Activated T-cell treated with anti-CD3 and anti-CD28 coated beads, Interleukin-2, amount 50 U/mL, for 1 hour (primary cell): ENCODE results near the gene CRAMP1.

Source experiments
- DNase-seq: peaks from one replicate; pipeline ENCODE4 v3.0.0-alpha.2; 2020

The CRAMP1 gene

GRCh38 chr16:1657841-1658240 is 45.7 kb downstream of the CRAMP1 start:
- no peak for DNase-seq

- DNase-seq = no peak
These were observed 46.9 kb downstream of the CRAMP1 start for GRCh38 chr16:1659031-1659430.

GRCh38 chr16:1661826-1662225 is 49.7 kb downstream of the CRAMP1 start:
- DNase-seq = no peak

GRCh38 chr16:1662543-1662942 is 50.4 kb downstream of the CRAMP1 start:
- no peak for DNase-seq

GRCh38 chr16:1665829-1666228 is 53.7 kb downstream of the CRAMP1 start:
- no peak for DNase-seq

- DNase-seq = no peak
These were observed 54.2 kb downstream of the CRAMP1 start for GRCh38 chr16:1666316-1666715.

GRCh38 chr16:1667271-1667670 is 55.1 kb downstream of the CRAMP1 start:
- DNase-seq = no peak

GRCh38 chr16:1667916-1668315 is 55.8 kb downstream of the CRAMP1 start:
- DNase-seq = no peak

- no peak for DNase-seq
These were observed 56.6 kb downstream of the CRAMP1 start for GRCh38 chr16:1668612-1669319.

GRCh38 chr16:1669698-1670097 is 57.5 kb downstream of the CRAMP1 start:
- no peak for DNase-seq

- no peak for DNase-seq
These were observed 58.2 kb downstream of the CRAMP1 start for GRCh38 chr16:1670371-1670770.

- DNase-seq = no peak
These were observed 58.7 kb downstream of the CRAMP1 start for GRCh38 chr16:1670866-1671265.

- DNase-seq = no peak
These were observed 61.4 kb downstream of the CRAMP1 start for GRCh38 chr16:1673424-1674151.

- no peak for DNase-seq
These were observed 62.1 kb downstream of the CRAMP1 start for GRCh38 chr16:1674306-1674705.

- DNase-seq = no peak
These were observed 62.8 kb downstream of the CRAMP1 start for GRCh38 chr16:1674751-1675664.

GRCh38 chr16:1676661-1677060 is 64.5 kb downstream of the CRAMP1 start:
- no peak for DNase-seq

- no peak for DNase-seq
These were observed 65.2 kb downstream of the CRAMP1 start for GRCh38 chr16:1677339-1677738.

GRCh38 chr16:1677942-1678499 is 65.9 kb downstream of the CRAMP1 start, which contains the start of gene JPT2:
TSS of gene JPT2 (plus strand) at chr16:1678279. CDS start at chr16:1678313, 34 bp downstream.
- peak; percentile 94 for DNase-seq

- peak; percentile 63 for DNase-seq
These were observed 66.4 kb downstream of the CRAMP1 start for GRCh38 chr16:1678500-1679098.

- DNase-seq = no peak
These were observed 68.2 kb downstream of the CRAMP1 start for GRCh38 chr16:1680361-1680760.

- DNase-seq = no peak
These were observed 68.9 kb downstream of the CRAMP1 start for GRCh38 chr16:1681032-1681431.
